Thoracic aorta (tissue), 2 donors: Measurements from ENCODE around the gene ATXN1. TPM values are rescaled to one million over a fixed set of nuclear protein-coding genes. Genes with fewer than 3 reads are reported as not detected.

Source experiments
- ATAC-seq: fragments of 150-250 bp; one replicate; pipeline ENCODE4 v1.8.0; 2017; ENCODE audit warnings: low read depth; ENCODE audit not compliant: insufficient number of reproducible peaks, low FRiP score
- DNase-seq: peaks from one replicate; pipeline ENCODE4 v3.0.0-alpha.2; 2020; ENCODE audit warnings: low spot score
- H3K27ac ChIP-seq, 2 donors: fragments of 200-600 bp; sonication (generic); 1 replicate in 1 of 2; 2 replicates in 1 of 2; pipeline ENCODE4 v1.5.1; 2016; ENCODE audit warnings: mild to moderate bottlenecking in 2 of 2, moderate library complexity in 2 of 2
- H3K27me3 ChIP-seq: fragments of 200-600 bp; sonication (generic); replicated peaks from 2 replicates; pipeline ENCODE4 v1.6.0; 2016; ENCODE audit warnings: mild to moderate bottlenecking; ENCODE audit not compliant: insufficient read depth
- H3K36me3 ChIP-seq: fragments of 200-600 bp; sonication (generic); one replicate; pipeline ENCODE4 v1.5.1; 2016
- H3K4me1 ChIP-seq, 2 donors: fragments of 200-600 bp; sonication (generic); 1 replicate in 1 of 2; 2 replicates in 1 of 2; pipeline versions ENCODE4 v1.5.1 to v1.6.0; 2016; ENCODE audit warnings: low read depth in 2 of 2, mild to moderate bottlenecking in 1 of 2; ENCODE audit not compliant: control insufficient read depth in 1 of 2
- H3K4me3 ChIP-seq: fragments of 200-600 bp; sonication (generic); 2 replicates; pipeline ENCODE4 v1.5.1; 2016; ENCODE audit warnings: mild to moderate bottlenecking
- H3K9me3 ChIP-seq: fragments of 200-600 bp; sonication (generic); 2 replicates; pipeline ENCODE4 v1.5.1; 2016
- CTCF ChIP-seq: fragments of 200-600 bp; sonication (generic); IDR thresholded peaks from one replicate; pipeline ENCODE4 v1.5.1; 2019; ENCODE audit warnings: antibody characterized with exemption
- total RNA-seq, 2 donors: library from RNA; depleted of rRNA; stranded (reverse); fragments of >200 nt; gene quantifications; one replicate each; pipeline versions ENCODE4 v1.1.0 to v1.2.3, GENCODE V29; 2016

ATXN1 gene
- total RNA-seq, 2 donors from 2014 or later: 59.8 to 62.4 TPM

- H3K27ac ChIP-seq: no peak overlapping the region
- H3K9me3 ChIP-seq: no peaks in the 10 kb centered on the region
- TF ChIP-seq CTCF: no peak
- H3K4me1 ChIP-seq: no peaks in the 10 kb centered on the region
- no peak overlapping the region for H3K4me3 ChIP-seq
- H3K36me3 ChIP-seq: no peaks in the 10 kb centered on the region
- H3K27me3 ChIP-seq: no peaks in the 10 kb centered on the region
- ATAC-seq: no peak
- no peak for DNase-seq
Observed at GRCh38 chr6:16367571-16367970, 393.7 kb downstream of the ATXN1 start.

GRCh38 chr6:16363749-16364148 lies 397.5 kb downstream of the ATXN1 start:
- no peak for DNase-seq
- Histone ChIP-seq H3K27ac (no peak overlapping the region), H3K9me3 (no peaks in the 10 kb centered on the region), H3K4me3 (no peak overlapping the region), H3K36me3 (no peaks in the 10 kb centered on the region), H3K4me1 (peaks cover 0 to 5% of the 10 kb centered on the region in 2 donors), H3K27me3 (no peaks in the 10 kb centered on the region)
- no peak for ATAC-seq
- TF ChIP-seq CTCF: no peak

- TF ChIP-seq CTCF: no peak
- Histone ChIP-seq H3K9me3 (no peaks in the 10 kb centered on the region), H3K36me3 (no peaks in the 10 kb centered on the region), H3K4me1 (peaks cover 0 to 5% of the 10 kb centered on the region in 2 donors), H3K27ac (no peak overlapping the region), H3K27me3 (no peaks in the 10 kb centered on the region), H3K4me3 (no peak overlapping the region)
- DNase-seq (no peak), ATAC-seq (no peak)
Observed at GRCh38 chr6:16362819-16363589, 398.3 kb downstream of the ATXN1 start.

GRCh38 chr6:16362296-16362695 lies 399.0 kb downstream of the ATXN1 start:
- H3K27ac ChIP-seq: no peak overlapping the region
- no peak for DNase-seq
- TF ChIP-seq CTCF: no peak

GRCh38 chr6:16361861-16362260 lies 399.4 kb downstream of the ATXN1 start:
- no peak for DNase-seq
- no peaks in the 10 kb centered on the region for H3K9me3 ChIP-seq
- ATAC-seq: no peak
- H3K4me3 ChIP-seq: no peak overlapping the region
- peaks cover 0 to 5% of the 10 kb centered on the region in 2 donors for H3K4me1 ChIP-seq
- no peaks in the 10 kb centered on the region for H3K27me3 ChIP-seq
- H3K36me3 ChIP-seq: no peaks in the 10 kb centered on the region
- H3K27ac ChIP-seq: no peak overlapping the region
- no peak for TF ChIP-seq CTCF

More at GRCh38 chr6:16362296-16362695, 399.0 kb downstream of the ATXN1 start:
- H3K9me3 ChIP-seq: no peaks in the 10 kb centered on the region
- no peak overlapping the region for H3K4me3 ChIP-seq
- peaks cover 0 to 5% of the 10 kb centered on the region in 2 donors for H3K4me1 ChIP-seq
- no peak for ATAC-seq
- H3K27me3 ChIP-seq: no peaks in the 10 kb centered on the region
- no peaks in the 10 kb centered on the region for H3K36me3 ChIP-seq
